ENCODE measurements around the gene ATG7.

DNA sequence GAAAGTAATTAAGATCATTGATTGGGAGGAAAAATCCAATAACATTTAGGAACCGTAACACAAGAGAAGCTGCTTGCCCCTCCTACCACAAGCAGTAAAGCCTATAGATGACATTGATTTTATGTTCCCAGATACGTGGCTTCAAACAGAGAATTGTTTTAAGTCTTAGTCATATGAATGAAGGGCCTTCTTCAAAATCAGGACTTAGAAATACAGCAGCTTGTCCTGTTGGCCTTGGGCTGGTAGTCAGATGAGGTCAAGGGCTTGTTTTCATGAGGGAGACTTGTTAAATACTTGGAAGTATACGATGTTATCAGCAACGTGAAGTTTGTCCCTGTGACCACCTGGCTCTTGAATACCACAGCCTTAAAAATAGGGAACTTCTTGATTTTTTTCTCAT lies 257.1 kb downstream of the ATG7 start:
- TF ChIP-seq, protein P1, sequence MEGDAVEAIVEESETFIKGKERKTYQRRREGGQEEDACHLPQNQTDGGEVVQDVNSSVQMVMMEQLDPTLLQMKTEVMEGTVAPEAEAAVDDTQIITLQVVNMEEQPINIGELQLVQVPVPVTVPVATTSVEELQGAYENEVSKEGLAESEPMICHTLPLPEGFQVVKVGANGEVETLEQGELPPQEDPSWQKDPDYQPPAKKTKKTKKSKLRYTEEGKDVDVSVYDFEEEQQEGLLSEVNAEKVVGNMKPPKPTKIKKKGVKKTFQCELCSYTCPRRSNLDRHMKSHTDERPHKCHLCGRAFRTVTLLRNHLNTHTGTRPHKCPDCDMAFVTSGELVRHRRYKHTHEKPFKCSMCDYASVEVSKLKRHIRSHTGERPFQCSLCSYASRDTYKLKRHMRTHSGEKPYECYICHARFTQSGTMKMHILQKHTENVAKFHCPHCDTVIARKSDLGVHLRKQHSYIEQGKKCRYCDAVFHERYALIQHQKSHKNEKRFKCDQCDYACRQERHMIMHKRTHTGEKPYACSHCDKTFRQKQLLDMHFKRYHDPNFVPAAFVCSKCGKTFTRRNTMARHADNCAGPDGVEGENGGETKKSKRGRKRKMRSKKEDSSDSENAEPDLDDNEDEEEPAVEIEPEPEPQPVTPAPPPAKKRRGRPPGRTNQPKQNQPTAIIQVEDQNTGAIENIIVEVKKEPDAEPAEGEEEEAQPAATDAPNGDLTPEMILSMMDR (IDR thresholded peaks at IDR 0.05; ENCODE audit: borderline replicate concordance, extremely low read depth, low read length, poor library complexity, severe bottlenecking) = no peak
- no peak for TF ChIP-seq EZH2 (IDR thresholded peaks at IDR 0.05; ENCODE audit: borderline replicate concordance, low read depth, low read length, severe bottlenecking)
